Activated CD4-positive, alpha-beta T cell treated with anti-CD3 and anti-CD28 coated beads for 24 hours (primary cell): ENCODE data around the gene ERFL.
A peak's percentile ranks its signal among the peaks of the same experiment; 100 is the strongest.

Experiments
- DNase-seq, 2 donors: peaks; one replicate each; pipeline ENCODE4 v3.0.0-alpha.2; 2020; ENCODE audit warnings: low read depth in 2 of 2

ERFL gene

DNA sequence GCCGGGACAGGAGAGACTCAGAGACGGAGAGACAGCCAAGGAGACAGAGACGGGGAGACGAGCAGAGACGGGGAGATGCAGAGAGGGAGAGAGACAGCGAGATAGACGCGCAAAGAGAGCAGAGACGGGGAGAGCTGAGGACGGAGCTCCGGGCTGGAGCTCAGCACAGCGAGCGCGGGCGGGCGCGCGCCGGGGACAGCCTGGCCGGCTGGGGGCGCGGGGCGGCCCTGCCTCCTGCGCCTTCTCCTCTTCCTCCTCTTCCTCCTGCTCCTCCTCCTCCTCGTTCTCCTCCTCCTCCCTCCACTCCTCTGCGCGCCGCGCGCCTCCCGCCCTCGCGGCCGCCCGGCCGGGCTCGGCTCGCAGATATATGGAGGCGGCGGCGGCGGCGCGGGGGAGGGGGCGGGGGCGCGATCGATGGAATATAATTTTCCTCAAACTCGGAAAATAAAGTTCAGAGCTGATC, at the start of gene ERFL:
ERFL (minus strand) TSS at position 229 of the 463 bp plus-strand sequence. CDS start 15,530 bp downstream, outside the sequence.
- DNase-seq, result no peak

DNA sequence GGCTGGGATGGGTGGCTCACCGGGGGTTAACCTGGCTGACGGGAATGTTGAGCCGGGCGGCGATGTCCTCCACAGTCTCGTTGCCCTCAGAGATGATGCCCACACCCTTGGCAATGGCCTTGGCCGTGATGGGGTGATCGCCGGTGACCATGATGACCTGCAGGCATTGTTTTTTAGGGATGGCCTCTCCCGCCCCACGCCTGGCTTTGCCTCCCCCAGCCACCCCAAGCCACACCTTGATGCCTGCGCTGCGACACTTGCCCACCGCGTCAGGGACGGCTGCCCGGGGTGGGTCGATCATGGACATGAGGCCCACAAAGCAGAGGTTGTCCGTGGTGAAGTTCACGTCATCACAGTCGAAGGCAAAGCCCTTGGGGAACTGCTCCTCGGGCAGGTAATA, 49.7 kb upstream of the ERFL start:
- DNase-seq, result no peak

DNA sequence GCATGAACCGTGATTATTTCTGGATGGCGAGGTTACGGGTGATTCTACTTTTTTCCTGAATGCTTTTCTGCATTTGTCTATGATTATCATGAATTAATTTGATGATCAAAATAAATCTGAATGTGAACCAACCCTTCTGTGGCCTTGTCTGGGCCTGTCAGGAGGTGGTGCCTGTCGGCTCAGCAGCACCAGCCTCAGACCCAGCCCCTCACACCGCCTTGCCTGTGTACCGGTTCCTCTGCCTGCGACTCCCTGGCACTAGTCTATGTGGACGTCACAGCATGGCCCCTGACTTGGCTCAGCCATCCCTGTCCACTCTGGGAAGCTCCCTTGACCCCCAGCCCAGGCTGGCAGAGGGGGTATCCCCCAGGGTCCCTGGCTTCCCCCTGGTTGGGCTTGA, 46.4 kb upstream of the ERFL start:
- DNase-seq, result no peak

DNA sequence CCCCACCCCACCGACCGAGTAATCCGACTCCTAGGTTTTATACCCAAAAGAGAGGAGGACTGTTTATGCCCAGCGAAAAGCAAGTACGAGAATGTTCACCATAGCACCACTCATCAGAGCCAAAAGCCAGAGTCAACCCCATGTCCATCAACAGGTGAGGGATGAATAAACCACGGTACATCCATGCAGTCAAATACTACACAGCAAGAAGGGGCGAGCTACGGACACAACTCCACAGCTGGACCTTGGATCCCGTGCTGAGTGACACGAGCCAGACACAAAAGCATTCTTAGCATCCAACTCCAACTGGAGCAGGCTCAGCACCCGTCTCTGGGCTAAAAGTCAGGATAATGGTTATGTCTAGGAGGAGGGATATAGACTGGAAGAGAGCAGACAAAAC, 43.1 kb upstream of the ERFL start:
- no peak for DNase-seq

DNA sequence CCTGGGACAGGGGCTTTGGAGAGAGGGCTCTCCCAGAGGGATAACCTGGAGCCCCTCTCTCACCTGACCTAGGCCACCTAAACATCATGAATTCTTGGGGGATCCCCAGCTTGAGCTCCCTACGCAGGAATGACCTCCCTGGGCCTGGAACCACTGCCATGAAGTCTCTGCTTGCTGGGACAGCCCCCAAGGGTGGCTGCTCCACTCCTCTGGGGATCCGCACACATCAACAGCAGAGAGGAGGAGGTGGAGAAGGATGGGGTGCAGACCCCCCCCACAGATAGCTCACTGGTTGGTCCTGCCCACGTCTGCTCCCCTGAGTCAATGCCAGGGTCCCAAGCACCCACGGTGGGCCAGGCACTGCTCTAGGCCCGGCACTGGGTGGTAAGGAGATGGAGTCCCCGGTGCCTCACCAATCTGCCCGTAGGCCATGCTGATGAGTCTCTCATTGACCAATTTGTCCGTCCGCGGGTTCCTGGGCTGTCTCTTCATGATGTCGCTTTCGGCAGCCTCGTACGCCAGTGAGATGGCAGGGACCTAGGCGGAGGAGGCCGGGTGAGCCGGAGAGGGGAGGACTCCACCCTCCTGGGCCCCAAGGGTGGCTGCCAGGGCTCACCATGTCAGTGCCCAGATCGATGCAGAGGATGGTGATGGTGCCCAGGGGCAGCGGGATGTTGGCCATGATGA, 41.7 kb upstream of the ERFL start:
- DNase-seq, result no peak

DNA sequence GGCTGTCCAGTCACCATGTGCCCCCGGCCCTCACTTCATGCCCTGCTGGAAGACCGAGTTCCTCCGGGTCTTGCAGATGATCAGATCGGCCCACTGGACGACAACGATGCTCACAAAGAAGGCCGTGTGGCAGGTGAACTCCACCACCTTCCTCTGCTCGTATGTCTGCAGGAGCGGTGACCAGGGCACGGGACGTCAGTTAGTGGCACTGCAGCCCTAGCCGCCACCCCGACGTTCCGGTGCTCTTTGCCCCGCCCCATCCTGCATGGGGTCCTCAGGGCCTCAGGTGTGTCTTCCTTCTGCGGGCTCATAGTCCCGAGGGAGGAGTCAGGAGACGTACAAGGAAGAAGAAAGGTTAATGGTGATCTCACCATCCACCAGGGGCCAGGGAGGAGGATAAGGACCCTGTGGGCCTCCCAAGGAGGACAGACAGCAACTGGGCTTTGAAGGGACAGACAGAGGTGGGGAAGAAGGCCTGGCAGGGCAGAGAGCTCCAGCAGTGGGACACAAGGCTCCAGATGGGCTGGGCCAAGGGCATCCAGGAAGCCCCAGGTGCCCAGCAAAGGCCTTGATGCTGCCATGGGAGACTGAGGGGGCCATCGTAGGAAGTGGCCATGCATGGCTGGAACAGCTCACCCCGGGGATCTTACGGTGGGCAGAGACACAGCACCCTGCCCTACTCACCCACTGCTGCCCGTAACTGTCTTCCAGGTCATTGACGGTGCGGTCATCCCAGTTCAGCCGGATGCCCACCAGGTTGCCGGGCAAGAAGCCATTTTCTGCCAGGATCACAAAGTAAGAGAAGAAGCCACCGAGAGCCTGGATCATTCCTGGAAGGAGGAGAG, 40.7 kb upstream of the ERFL start:
- no peak for DNase-seq

DNA sequence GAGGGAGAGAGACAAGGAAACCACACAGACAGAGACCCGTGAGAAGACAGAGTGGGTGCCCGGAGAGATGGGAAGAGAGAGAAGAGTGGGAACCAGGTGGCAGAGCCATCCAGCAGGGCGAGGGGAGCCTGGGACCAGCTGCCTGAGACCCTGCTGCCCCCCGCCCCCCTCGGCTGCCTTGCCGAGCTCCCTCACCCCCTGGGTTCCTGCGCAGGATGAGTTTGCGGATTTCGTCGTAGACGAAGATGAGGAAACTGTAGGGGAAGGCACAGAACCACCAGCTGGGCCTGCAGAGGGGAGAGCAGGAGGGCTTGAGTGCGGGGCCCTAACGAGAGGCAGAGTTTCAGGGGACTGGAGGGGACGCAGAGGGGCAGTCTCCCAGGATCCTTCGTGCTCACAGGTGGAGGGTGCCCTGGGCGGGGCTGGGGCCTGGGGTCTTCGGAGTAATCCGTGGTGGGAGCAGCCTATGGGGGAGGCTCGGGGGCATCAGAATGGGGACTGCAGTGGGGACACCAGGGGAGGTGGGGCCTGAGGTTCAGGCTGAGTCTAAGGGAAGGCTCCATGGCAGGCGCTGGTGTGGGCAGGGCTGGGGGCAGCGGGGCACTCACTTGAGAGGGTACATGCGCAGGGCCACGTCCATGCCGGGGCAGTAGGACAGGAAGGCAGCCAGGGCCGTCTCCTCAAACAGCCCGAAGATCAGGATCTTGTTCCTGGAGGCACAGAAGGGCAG, 39.0 kb upstream of the ERFL start:
- no peak for DNase-seq

DNA sequence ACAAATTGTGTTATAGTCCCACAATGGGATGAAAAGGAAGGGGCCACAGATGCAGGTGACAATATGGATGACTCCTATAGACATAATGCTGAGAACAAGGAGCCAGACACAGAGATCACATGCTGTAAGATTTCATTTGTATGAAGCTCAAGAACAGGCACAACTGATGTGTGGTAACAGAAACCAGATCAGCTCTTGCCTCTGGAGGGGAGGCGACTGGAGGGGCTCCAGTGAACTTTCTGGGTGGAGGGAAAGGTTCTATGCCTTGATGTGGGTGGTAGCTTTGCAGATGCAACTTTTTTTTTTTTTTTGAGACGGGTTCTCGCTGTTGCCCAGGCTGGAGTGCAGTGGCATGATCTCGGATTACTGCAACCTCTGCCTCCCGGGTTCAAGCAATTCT, 36.9 kb upstream of the ERFL start:
- no peak for DNase-seq

DNA sequence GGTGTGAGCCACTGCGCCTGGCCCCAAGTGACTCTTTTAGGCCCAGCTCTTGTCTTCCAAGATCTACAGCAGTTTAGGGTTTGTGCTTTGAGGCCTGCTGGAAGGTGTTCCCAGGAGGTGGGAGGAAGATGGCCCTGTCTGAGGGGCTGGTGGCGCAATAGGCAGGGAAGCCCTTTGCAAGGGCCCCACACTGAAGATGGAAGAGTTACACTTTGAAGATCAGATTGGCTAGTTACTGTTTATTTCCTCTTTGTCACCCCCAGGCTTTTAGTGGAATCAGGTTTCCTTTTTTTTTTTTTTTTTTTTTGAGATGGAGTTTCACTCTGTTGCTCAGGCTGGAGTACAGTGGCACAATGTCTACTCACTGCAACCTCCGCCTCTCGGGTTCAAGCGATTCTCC, 32.7 kb upstream of the ERFL start:
- DNase-seq, result no peak

DNA sequence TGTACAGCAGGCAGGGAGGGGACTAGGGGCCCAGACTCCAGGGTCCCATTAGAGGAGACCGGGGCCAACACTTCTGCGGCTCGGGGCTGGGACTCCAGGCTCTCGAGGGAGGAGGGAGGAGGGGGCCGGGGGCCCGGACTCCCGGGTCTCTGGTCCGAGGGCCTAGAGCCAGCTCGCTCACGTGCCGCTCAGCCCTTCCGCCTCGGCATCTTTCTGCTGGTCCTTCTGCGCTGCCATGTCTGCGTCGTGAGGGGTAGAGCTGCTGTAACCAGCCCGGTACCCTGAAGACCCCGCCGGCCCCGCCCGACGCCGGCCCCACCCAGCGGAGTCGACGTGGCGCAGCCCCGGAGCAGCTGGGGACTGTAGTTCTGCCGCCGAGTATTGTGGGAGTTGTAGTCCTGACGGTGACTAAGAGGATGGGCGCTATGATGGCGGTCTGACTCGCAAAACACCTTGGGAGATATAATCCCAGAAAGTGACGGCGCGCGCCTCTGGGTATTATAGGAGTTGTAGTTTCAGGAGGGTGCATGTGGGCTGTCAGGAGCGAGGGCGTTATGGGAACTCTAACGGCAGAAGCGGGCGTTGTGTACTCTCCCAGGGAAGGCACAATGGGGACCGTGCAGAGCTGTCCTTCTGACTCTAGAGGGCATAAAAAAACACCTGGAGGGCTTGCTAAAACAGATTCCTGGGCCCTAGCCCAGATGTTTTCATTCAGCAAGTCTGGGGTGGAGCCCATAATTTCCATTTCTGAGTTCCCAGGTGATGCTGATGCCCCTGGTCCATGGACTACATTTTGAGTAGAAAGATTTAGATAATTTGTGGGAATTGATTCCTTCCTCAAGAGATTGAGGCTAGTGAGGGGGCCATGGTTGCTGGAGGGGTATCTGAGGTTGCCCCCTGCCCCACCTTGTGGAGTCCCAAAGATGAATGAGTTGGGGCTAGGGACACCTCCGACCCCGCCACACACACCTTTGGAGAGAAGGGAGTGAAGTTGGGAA, 31.1 kb upstream of the ERFL start, which contains the start of gene RABAC1:
RABAC1 (minus strand) TSS at position 266 of the 998 bp plus-strand sequence; CDS start at position 237, 29 bp downstream.
- DNase-seq, result peak; percentile 77 to 79

DNA sequence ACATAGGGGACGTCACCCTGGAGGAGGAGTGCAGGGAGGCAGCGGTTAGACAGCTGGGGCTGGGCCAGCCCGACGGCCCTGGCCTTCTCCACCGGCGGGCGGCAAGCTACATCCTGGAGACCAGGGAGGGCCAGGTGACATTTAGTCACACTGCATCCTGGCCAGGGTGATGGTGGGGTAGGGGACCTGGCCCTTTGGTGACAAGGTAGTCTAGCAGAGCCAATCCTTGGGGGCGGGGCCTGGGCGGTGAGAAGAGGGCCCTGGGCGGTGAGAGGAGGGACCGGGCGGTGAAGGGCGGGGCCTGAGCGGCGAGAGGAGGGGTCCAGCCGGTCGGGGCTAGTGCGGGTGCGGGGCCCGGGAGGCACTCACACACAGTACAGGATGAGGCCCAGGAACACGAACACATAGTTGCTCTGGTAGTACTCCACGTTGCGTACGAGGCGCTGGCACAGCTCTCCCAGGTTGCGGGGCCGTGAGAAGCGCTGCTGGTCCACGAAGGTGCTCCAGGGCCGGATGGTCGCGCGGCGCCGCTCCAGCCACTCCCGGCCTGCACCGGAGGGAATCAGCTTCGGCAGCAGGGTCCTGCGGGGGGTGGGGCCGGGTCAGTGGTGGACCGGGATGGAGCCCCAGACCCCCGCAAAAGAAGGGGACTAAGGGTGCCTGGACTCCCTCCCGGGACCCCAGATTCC, 30.3 kb upstream of the ERFL start:
- peak; percentile 79 to 80 for DNase-seq

DNA sequence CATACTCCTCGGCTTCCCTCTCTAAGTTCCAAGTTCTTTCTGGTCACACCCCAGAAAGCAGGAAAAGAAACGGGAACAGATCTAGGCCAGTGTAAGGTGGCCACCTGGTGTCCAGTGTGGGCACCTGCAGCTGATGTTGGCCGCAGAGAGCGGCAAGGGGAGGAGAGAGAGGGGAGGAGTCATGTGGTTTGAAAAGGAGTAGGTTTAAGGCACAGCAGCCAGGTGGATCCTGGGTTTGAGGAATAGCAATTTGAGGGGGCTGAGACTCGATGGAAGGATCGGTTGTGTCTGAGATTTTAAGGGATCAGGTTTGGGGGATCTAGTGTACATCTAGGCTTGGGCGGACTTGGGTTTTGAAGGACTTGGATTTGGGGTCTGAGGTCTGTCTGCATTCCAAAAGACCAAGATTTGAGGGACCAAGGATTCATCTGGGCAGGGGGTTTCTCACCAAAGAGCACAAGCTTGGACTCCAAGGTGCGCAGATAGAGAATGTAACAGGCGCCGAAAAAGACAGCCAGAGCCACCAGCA, 29.7 kb upstream of the ERFL start:
- DNase-seq, result no peak

DNA sequence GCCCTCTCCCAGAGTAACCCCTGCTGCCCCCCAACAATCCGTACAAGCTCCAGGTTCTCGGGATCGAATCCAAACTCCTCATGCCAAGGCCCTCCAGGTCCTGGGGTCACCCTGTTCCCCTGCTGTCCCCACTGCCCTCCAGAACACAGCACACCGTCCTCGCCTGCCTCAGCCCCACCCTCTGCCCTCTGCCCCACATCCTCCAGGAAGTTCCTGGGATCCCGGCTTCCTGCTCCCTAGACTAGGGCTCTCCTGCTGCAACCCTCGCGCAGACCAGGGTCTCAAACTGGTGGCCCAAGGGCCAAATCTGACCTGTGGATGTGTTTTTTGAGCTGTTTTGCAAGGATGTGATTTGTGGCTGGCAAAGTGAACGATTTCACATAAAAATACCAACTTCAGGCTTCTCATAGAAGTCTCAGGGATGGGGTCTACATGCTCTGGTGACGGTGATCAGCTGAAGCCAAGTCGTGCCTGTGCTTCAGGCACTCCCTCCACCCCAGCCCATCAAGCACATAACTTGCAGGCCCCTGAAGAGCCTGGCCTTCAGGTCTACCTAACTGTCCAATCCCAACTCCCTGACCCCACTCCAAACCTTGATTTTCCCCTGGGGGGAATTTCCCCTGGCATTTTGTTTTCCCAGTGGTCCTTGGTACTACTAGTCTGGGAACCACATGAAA, 29.1 kb upstream of the ERFL start:
- no peak for DNase-seq

DNA sequence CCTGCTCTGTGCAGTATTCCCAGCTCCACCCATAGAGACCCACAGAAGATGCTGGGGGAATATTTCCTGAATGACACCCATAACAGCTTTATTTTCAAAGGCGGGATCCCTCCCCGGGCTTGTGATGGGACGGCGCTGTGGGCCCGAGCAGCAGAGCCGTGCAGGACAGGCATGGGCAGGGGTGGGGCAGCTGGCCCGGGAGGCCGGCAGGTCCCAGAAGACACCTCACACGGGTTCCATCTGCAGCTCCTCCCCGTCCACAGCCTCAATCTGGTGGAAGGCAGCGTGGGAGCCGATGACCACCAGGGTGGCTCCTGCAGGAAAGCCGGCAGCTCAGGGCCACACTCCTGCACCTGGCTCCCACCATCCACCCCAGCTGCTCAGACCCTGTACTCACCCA, 28.4 kb upstream of the ERFL start:
- no peak for DNase-seq

DNA sequence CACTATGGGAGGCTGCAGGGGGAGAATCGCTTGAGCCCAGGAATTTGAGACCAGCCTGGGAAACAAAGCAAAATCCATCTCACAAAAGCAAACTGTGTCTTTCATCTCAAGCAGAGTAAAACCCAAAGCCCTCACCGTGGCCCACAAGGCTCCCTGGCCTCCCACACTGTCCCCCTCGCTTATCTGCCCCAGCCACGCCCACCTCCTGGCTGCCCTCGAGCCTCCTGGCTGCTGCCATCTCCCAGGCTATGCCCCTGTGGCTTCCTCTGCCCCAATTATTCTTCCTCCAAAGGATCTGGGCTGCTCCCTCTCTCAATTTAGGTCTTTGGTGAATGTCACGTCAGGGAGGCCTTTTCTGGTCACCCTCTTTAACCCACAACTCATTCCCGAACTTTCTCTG, 27.3 kb upstream of the ERFL start:
- no peak for DNase-seq

DNA sequence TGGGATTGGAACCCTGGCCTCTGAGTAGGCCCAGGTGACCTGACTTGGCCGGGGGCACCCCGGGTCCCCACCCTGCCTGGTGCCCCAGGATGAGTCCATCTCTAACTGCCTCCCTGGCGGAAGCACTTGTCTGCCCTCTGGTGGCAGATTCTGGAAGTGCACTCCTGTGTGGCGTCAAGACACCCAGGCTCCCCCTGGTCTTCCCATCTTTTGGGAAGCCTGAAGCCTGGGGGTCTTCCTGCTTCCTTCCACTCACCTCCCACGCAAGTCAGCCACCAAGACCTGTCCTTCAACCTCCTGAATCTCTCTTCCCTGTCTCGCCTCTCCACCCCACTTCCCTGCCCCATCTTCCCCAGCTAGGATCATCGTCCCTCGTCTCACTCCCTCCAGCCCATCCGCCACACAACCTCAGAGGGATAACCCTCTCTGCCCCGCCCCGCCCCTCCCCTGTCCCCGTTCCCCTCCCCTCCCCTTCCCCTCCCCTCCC, 23.5 kb upstream of the ERFL start:
- DNase-seq, result peak; percentile 90 to 93

DNA sequence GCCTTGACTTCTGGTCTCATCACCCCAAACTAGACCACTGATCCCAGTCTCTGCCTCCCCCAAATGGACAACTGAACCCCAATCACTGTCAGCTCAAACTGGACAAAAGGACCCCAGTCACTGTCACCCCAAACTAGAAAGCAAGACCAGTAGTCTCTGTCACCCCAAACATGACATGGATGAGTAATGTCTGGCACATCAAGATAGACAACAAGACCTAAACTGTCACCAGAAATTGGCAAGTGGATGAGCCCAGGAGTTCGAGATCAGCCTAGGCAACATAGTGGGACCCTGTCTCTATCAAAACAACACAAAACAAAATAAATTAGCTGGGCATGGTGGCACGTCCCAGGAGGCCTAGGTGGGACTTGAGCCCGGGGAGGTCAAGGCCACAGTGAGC, 18.8 kb upstream of the ERFL start:
- no peak for DNase-seq

DNA sequence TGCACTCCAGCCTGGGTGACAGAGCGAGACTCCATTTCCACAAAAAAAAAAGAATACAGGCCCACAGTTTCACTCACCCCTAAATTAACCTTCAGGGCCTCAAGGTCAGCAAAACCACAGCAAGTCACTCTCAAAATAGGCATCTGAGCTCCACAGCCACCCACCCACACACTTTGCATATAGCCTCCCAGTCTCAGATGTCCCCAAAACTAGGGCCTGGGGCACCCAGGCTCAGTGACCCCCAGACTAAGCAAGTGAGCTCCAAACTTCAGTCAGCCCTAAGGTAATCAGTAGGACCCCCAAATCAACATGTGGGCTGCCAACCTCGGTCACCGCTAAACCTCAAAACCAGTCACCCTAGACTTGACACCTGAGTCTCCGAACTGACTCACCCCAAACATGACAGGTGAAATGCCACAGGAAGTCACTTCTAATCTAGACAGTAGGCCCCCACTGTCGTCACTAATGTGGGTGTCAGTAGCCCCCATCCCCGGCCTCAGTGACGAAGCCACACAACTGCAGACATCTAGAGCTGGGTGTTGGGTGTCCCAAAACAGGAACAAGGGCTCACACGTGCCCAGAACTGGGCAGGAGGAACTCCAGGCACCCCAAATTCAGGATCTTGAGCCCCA, 17.0 kb upstream of the ERFL start:
- DNase-seq, result peak; percentile 75 to 76

DNA sequence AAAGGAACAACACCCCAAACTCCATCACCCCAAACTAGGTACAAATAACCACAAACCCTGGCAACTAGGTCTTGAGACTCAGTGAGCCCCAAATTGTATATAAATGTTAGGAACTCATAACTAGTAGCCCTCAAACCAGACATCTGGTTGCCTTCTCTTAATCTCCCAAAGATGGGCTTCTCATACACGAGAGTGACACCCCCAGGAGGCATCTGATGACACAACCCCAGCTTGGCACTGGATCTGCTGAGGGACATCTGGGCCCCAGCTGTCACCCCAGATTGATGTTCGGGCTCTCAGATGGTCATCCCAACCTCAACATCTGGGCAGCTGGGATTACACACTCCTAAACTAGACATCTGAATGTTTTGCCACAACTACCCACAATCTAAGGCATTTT, 16.1 kb upstream of the ERFL start:
- DNase-seq, result no peak
